ENCODE measurements around the gene TNFRSF11A. TPM values are rescaled to one million over a fixed set of nuclear protein-coding genes. Genes with fewer than 3 reads are reported as not detected.

The TNFRSF11A gene
- 6.6 TPM for polyA plus RNA-seq (2013, experiment 1 of 2)
- polyA plus RNA-seq (2013, experiment 2 of 2): 3.6 TPM

GRCh38 chr18:62324917-62325805 lies at the start of gene TNFRSF11A:
Gene TNFRSF11A, plus strand, starts transcription at chr18:62325310. Its CDS starts 43 bp downstream, at chr18:62325353.
- Histone ChIP-seq H3K4me3 (ENCODE audit: low read length) (peak within 1 kb of the TSS; percentile 75), H3K27ac (ENCODE audit: low read depth, low read length) (peak within 1 kb of the TSS; percentile 62; the same call in 1 of the 2 replicates), H3K36me3 (ENCODE audit: insufficient read depth, low read length) (no peaks in the 10 kb centered on the region), H3K9me3 (ENCODE audit: insufficient read depth, low read depth, low read length) (no peaks in the 10 kb centered on the region), H3K9ac (ENCODE audit: low read depth, low read length) (peak within 1 kb of the TSS; percentile 66), H3K4me1 (ENCODE audit: insufficient read depth, low read length) (peaks cover 47% of the 10 kb centered on the region), H3K27me3 (ENCODE audit: insufficient read depth, low read length) (peaks cover 71% of the 10 kb centered on the region)
- WGBS: 2% methylated on average over 99 of the region's 99 CpGs

GRCh38 chr18:62277045-62277444 lies 48.1 kb upstream of the TNFRSF11A start:
- 100% methylated on average over 1 of the region's 1 CpG for WGBS
- Histone ChIP-seq H3K36me3 (ENCODE audit: insufficient read depth, low read length) (peaks cover 50% of the 10 kb centered on the region), H3K27me3 (ENCODE audit: insufficient read depth, low read length) (no peaks in the 10 kb centered on the region), H3K9me3 (ENCODE audit: insufficient read depth, low read depth, low read length) (no peaks in the 10 kb centered on the region), H3K4me1 (ENCODE audit: insufficient read depth, low read length) (peaks cover 3% of the 10 kb centered on the region; the same call in 1 of the 2 replicates), H3K4me3 (ENCODE audit: low read length) (no peak overlapping the region), H3K27ac (ENCODE audit: low read depth, low read length) (no peak overlapping the region), H3K9ac (ENCODE audit: low read depth, low read length) (no peak overlapping the region)

GRCh38 chr18:62279561-62279960 lies 45.5 kb upstream of the TNFRSF11A start:
- Histone ChIP-seq H3K36me3 (ENCODE audit: insufficient read depth, low read length) (peaks cover 48% of the 10 kb centered on the region), H3K9ac (ENCODE audit: low read depth, low read length) (no peak overlapping the region), H3K27ac (ENCODE audit: low read depth, low read length) (no peak overlapping the region), H3K27me3 (ENCODE audit: insufficient read depth, low read length) (no peaks in the 10 kb centered on the region), H3K9me3 (ENCODE audit: insufficient read depth, low read depth, low read length) (no peaks in the 10 kb centered on the region), H3K4me1 (ENCODE audit: insufficient read depth, low read length) (peaks cover 3% of the 10 kb centered on the region; the same call in 1 of the 2 replicates), H3K4me3 (ENCODE audit: low read length) (no peak overlapping the region)
- WGBS: 95% methylated on average over 5 of the region's 5 CpGs

- Histone ChIP-seq H3K9ac (ENCODE audit: low read depth, low read length) (no peak overlapping the region), H3K27me3 (ENCODE audit: insufficient read depth, low read length) (no peaks in the 10 kb centered on the region), H3K36me3 (ENCODE audit: insufficient read depth, low read length) (peaks cover 46% of the 10 kb centered on the region), H3K4me1 (ENCODE audit: insufficient read depth, low read length) (peaks cover 3% of the 10 kb centered on the region; the same call in 1 of the 2 replicates), H3K4me3 (ENCODE audit: low read length) (no peak overlapping the region), H3K9me3 (ENCODE audit: insufficient read depth, low read depth, low read length) (no peaks in the 10 kb centered on the region), H3K27ac (ENCODE audit: low read depth, low read length) (no peak overlapping the region)
- 96% methylated on average over 5 of the region's 6 CpGs for WGBS
These were observed 45.1 kb upstream of the TNFRSF11A start for GRCh38 chr18:62280058-62280457.

GRCh38 chr18:62280786-62281185 lies 44.3 kb upstream of the TNFRSF11A start:
- Histone ChIP-seq H3K4me3 (ENCODE audit: low read length) (no peak overlapping the region), H3K4me1 (ENCODE audit: insufficient read depth, low read length) (peaks cover 3% of the 10 kb centered on the region; the same call in 1 of the 2 replicates), H3K27me3 (ENCODE audit: insufficient read depth, low read length) (no peaks in the 10 kb centered on the region), H3K9ac (ENCODE audit: low read depth, low read length) (no peak overlapping the region), H3K27ac (ENCODE audit: low read depth, low read length) (no peak overlapping the region), H3K9me3 (ENCODE audit: insufficient read depth, low read depth, low read length) (no peaks in the 10 kb centered on the region), H3K36me3 (ENCODE audit: insufficient read depth, low read length) (peaks cover 45% of the 10 kb centered on the region)
- WGBS: 91% methylated on average over 1 of the region's 1 CpG

- peaks cover 3% of the 10 kb centered on the region; the same call in 1 of the 2 replicates for H3K4me1 ChIP-seq (ENCODE audit: insufficient read depth, low read length)
- no peak overlapping the region for H3K27ac ChIP-seq (ENCODE audit: low read depth, low read length)
- no peak overlapping the region for H3K9ac ChIP-seq (ENCODE audit: low read depth, low read length)
- no CpG with 5 or more reads among the region's 1 CpG for WGBS
- no peaks in the 10 kb centered on the region for H3K27me3 ChIP-seq (ENCODE audit: insufficient read depth, low read length)
- H3K9me3 ChIP-seq (ENCODE audit: insufficient read depth, low read depth, low read length): no peaks in the 10 kb centered on the region
- H3K36me3 ChIP-seq (ENCODE audit: insufficient read depth, low read length): peaks cover 36% of the 10 kb centered on the region
- no peak overlapping the region for H3K4me3 ChIP-seq (ENCODE audit: low read length)
These were observed 43.4 kb upstream of the TNFRSF11A start for GRCh38 chr18:62281684-62282083.

- no peak overlapping the region for H3K4me3 ChIP-seq (ENCODE audit: low read length)
- no peaks in the 10 kb centered on the region for H3K9me3 ChIP-seq (ENCODE audit: insufficient read depth, low read depth, low read length)
- H3K27ac ChIP-seq (ENCODE audit: low read depth, low read length): no peak overlapping the region
- H3K27me3 ChIP-seq (ENCODE audit: insufficient read depth, low read length): no peaks in the 10 kb centered on the region
- no peak overlapping the region for H3K9ac ChIP-seq (ENCODE audit: low read depth, low read length)
- H3K36me3 ChIP-seq (ENCODE audit: insufficient read depth, low read length): peaks cover 34% of the 10 kb centered on the region
- peaks cover 3% of the 10 kb centered on the region; the same call in 1 of the 2 replicates for H3K4me1 ChIP-seq (ENCODE audit: insufficient read depth, low read length)
- WGBS: 98% methylated on average over 2 of the region's 2 CpGs
These were observed 42.9 kb upstream of the TNFRSF11A start for GRCh38 chr18:62282188-62282629.

GRCh38 chr18:62284637-62285036 lies 40.5 kb upstream of the TNFRSF11A start:
- Histone ChIP-seq H3K4me3 (ENCODE audit: low read length) (no peak overlapping the region), H3K4me1 (ENCODE audit: insufficient read depth, low read length) (no peaks in the 10 kb centered on the region), H3K36me3 (ENCODE audit: insufficient read depth, low read length) (peaks cover 44% of the 10 kb centered on the region), H3K9ac (ENCODE audit: low read depth, low read length) (no peak overlapping the region), H3K9me3 (ENCODE audit: insufficient read depth, low read depth, low read length) (no peaks in the 10 kb centered on the region), H3K27me3 (ENCODE audit: insufficient read depth, low read length) (no peaks in the 10 kb centered on the region), H3K27ac (ENCODE audit: low read depth, low read length) (no peak overlapping the region)
- WGBS: 98% methylated on average over 3 of the region's 3 CpGs

GRCh38 chr18:62285281-62285680 lies 39.8 kb upstream of the TNFRSF11A start:
- WGBS: 92% methylated on average over 6 of the region's 6 CpGs
- Histone ChIP-seq H3K9ac (ENCODE audit: low read depth, low read length) (no peak overlapping the region), H3K36me3 (ENCODE audit: insufficient read depth, low read length) (peaks cover 48% of the 10 kb centered on the region), H3K4me1 (ENCODE audit: insufficient read depth, low read length) (no peaks in the 10 kb centered on the region), H3K4me3 (ENCODE audit: low read length) (no peak overlapping the region), H3K9me3 (ENCODE audit: insufficient read depth, low read depth, low read length) (no peaks in the 10 kb centered on the region), H3K27ac (ENCODE audit: low read depth, low read length) (no peak overlapping the region), H3K27me3 (ENCODE audit: insufficient read depth, low read length) (no peaks in the 10 kb centered on the region)

GRCh38 chr18:62287781-62288664 lies 37.1 kb upstream of the TNFRSF11A start:
- Histone ChIP-seq H3K27me3 (ENCODE audit: insufficient read depth, low read length) (no peaks in the 10 kb centered on the region), H3K4me1 (ENCODE audit: insufficient read depth, low read length) (no peaks in the 10 kb centered on the region), H3K36me3 (ENCODE audit: insufficient read depth, low read length) (peaks cover 54% of the 10 kb centered on the region), H3K27ac (ENCODE audit: low read depth, low read length) (no peak overlapping the region), H3K9ac (ENCODE audit: low read depth, low read length) (no peak overlapping the region), H3K4me3 (ENCODE audit: low read length) (no peak overlapping the region), H3K9me3 (ENCODE audit: insufficient read depth, low read depth, low read length) (no peaks in the 10 kb centered on the region)
- WGBS: 81% methylated on average over 2 of the region's 2 CpGs

- H3K9ac ChIP-seq (ENCODE audit: low read depth, low read length): no peak overlapping the region
- H3K27me3 ChIP-seq (ENCODE audit: insufficient read depth, low read length): no peaks in the 10 kb centered on the region
- no peak overlapping the region for H3K27ac ChIP-seq (ENCODE audit: low read depth, low read length)
- H3K4me3 ChIP-seq (ENCODE audit: low read length): no peak overlapping the region
- H3K9me3 ChIP-seq (ENCODE audit: insufficient read depth, low read depth, low read length): no peaks in the 10 kb centered on the region
- H3K36me3 ChIP-seq (ENCODE audit: insufficient read depth, low read length): peaks cover 55% of the 10 kb centered on the region
- H3K4me1 ChIP-seq (ENCODE audit: insufficient read depth, low read length): no peaks in the 10 kb centered on the region
- WGBS: 89% methylated on average over 1 of the region's 2 CpGs
These were observed 36.5 kb upstream of the TNFRSF11A start for GRCh38 chr18:62288665-62289008.

All from HUES64 (cell line).